ENCODE data around the gene ANO1.

ANO1 gene

DNA sequence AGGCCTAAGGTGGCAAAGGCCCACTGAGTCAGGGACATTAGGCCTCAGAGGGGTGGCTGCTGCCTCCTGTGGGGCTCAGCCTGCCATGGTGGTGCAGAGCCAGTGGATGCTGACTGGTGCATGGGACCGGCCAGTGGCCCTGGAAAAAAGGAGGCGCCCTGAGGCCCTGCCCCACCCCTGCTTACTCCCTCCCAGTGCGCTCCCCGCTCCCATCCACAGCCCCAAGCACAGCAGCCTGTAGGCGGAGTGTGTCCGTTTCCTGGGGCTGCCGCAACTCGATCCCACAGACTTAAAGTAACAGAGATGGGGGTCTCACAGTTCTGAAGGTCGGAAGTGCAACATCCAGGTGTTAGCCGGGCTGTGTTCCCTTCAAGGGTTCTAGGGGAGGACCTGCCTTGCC lies 86.6 kb downstream of the ANO1 start:
- DNase-seq (ENCODE audit: low read depth in 2 of 2): no peak

DNA sequence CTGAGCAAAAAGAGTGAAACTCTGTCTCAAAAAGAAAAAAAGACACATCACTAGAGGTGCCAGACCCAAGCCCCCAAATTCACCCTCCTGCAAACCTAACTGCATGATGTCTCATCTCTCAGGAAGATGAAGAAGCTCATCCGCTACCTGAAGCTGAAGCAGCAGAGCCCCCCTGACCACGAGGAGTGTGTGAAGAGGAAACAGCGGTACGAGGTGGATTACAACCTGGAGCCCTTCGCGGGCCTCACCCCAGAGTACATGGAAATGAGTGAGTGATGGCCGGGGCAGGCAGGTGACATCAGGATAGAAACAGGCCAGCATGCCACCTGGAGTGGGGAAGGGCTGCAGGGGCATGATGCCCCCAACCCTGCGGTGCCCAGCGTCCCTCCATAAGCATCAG lies 89.0 kb downstream of the ANO1 start:
- no peak for DNase-seq (ENCODE audit: low read depth in 2 of 2)

- no peak for DNase-seq (ENCODE audit: low read depth in 2 of 2)
Observed at GRCh38 chr11:70167723-70168404, 89.7 kb downstream of the ANO1 start.

DNA sequence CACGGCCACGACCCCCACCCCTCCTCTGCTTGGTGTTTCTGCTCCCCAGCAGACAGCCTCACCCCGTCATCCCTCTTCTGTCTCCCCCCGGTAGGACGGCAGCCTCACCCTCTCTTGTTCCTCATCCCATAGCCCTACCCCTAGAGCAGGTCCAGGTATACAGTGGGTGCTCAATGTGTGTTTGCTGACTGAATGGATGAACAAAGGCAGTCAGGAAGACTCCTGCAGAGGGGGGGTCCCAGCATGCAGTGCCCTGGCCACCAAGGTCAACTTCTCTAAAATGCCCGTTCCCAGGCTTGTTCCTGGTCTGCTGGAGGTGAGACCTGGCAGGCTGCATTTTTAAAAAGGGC lies 90.3 kb downstream of the ANO1 start:
- no peak for DNase-seq (ENCODE audit: low read depth in 2 of 2)

DNA sequence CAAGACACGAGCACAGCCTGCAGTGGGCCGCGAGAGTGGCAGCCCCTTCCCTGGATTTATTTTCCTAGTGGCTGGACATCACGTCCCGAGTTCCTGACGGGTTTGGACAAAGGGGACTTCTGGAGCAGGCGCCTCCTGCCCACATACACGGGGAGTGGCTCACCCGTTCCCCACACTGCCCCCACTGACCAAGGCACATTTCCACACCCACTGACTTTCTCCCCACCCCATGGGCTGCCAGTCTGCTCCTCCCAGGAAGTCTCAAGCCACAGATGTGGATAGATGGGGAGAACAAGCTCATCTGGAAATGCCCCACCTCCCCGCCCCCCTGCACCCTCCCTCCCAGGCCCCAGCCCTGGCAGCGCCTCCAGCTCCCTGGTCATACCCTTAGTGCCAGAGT lies 91.0 kb downstream of the ANO1 start:
- no peak for DNase-seq (ENCODE audit: low read depth in 2 of 2)

DNA sequence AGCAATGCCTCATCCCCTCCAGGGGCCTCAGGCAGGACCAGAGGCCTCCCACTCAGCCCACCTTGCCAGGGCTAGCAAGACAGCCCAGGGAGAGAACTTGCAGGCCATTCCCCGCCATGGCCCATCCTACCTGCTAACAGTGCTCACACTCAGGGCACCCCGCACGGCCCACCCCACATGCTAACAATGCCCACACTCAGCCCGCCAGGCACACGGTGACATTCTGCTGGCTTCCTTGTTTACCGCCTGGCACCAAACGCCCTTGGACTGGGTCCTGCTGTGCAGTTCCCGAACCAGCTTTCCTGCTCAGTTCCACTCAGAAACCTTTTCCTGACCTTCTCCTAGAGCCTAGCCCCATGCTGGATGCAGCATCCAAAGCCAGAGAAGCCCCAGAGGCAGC lies 91.5 kb downstream of the ANO1 start:
- no peak for DNase-seq (ENCODE audit: low read depth in 2 of 2)

GRCh38 chr11:70170596-70171210 lies 92.6 kb downstream of the ANO1 start:
- no peak for DNase-seq (ENCODE audit: low read depth in 2 of 2)

GRCh38 chr11:70173018-70173417 lies 94.9 kb downstream of the ANO1 start:
- DNase-seq (ENCODE audit: low read depth in 2 of 2): no peak

DNA sequence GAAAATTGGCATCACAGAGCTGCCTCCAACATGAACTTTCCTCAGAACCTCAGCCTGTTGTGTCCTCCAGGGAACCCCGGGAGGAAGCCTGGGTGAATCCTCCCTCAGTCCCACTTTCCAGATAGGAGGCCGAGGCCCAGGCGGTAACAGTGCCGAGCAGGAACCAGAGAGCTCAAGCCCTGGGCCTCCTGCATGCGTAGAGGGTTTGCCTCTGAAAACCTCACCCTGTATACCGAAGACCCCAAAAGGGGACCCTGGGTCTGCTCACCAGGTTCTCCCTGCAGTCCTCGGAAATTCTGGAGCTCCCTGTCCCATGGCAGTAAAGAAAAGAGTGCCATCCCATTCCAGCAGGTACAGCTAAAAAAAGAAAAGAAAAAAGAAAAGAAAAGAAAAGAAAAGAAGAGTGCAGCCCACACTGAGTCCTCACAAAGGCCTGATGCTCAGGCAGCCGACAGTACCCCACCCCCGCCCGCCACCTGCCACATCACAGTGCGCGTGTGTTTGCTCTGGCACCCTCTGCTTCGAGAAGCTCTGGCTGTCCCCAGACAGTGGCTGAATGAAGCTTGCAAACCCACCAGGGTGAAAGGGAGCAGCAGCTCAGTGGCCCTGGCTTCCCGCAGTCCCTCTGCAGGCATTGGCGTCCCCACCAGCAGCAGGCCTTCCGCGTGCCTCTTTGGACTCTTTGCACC lies 96.6 kb downstream of the ANO1 start:
- DNase-seq (ENCODE audit: low read depth in 2 of 2): no peak

GRCh38 chr11:70175236-70175698 lies 97.2 kb downstream of the ANO1 start:
- no peak for DNase-seq (ENCODE audit: low read depth in 2 of 2)

- peak in 1 of 2 donors; percentile 8 for DNase-seq (ENCODE audit: low read depth in 2 of 2)
Observed at GRCh38 chr11:70176940-70177689, 99.0 kb downstream of the ANO1 start.

- no peak for DNase-seq (ENCODE audit: low read depth in 2 of 2)
Observed at GRCh38 chr11:70180906-70181305, 102.8 kb downstream of the ANO1 start.

GRCh38 chr11:70182266-70182665 lies 104.1 kb downstream of the ANO1 start:
- no peak for DNase-seq (ENCODE audit: low read depth in 2 of 2)

- no peak for DNase-seq (ENCODE audit: low read depth in 2 of 2)
Observed at GRCh38 chr11:70183032-70183431, 104.9 kb downstream of the ANO1 start.

DNA sequence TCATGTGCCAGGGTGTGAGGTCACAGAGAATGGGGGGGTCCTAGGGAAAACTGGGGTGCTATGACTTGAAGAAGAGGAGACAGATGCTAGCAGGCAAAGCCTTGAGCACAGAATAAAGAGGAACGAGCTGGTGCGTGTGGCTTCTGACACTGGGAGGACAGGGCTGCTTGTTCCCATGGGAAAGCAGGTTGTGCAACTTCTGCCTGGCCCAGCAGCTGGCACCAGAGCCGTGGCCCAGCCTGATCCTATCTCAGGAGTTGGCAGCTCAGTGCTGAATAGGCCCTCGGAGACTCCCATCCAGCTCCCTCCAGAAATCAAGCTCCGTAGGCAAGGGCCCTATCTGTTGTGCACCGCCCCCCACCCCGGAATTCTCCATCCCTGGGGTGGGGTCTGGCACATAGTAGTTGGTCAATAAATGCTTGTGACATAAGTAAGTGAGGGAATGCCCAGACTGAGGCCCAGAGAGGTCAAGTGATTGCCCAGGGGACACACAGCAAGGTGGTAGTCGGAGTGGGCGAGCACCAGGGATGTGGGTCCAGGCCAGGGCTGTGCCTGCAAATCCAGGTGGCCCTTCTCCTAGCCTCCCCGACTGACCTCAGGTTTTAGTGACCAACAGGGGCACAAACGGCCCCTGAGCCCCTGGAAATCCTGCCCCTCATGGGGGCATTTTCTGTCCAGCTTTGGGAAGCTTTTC lies 105.5 kb downstream of the ANO1 start:
- DNase-seq (ENCODE audit: low read depth in 2 of 2): no peak

- no peak for DNase-seq (ENCODE audit: low read depth in 2 of 2)
Observed at GRCh38 chr11:70184396-70184795, 106.3 kb downstream of the ANO1 start.

GRCh38 chr11:70185348-70186055 lies 107.4 kb downstream of the ANO1 start:
- no peak for DNase-seq (ENCODE audit: low read depth in 2 of 2)

- no peak for DNase-seq (ENCODE audit: low read depth in 2 of 2)
Observed at GRCh38 chr11:70186420-70186819, 108.3 kb downstream of the ANO1 start.

DNA sequence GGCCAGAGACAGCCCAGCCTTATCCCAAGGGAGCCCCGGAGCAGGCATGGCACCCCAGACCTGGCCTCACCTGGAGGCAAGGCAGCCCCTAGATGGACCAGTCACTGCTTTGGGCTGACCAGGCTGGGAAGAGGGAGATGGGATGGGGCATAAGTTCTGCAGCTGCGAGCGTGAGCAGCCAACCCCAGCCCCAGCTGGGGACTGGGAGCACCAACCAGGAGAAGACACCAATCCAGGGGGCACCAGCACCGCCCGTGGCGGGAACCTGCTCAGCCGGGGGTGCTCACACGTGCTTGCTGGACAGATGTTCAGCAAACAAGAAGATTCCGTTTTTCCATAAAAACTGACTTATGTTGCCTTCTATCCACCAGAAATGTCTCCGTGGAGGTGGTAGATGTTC lies 108.8 kb downstream of the ANO1 start:
- DNase-seq (ENCODE audit: low read depth in 2 of 2): no peak

GRCh38 chr11:70187771-70188170 lies 109.7 kb downstream of the ANO1 start:
- DNase-seq (ENCODE audit: low read depth in 2 of 2): no peak

DNA sequence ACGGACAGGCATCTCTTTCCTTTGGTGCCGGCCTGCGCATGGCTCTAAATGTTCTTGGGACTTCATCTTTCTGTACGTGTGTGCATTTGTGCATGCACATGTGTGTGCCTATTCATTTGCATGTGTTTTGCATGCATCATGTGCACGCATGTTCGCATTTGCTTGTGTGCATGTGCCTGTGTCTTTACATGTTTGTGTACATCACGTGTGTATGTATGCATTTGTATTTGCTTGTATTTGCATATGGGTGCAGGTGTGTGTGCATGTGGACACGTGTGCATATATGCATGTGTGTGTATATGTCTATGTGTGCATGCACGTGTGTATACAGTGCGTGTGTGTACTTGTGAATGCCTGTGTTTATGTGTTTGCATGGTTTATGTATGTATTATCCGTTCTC lies 111.5 kb downstream of the ANO1 start:
- no peak for DNase-seq (ENCODE audit: low read depth in 2 of 2)

Data from stimulated activated CD8-positive, alpha-beta memory T cell treated with anti-CD3 and anti-CD28 coated beads, Interleukin-2, amount 100 ng/mL, for 1 hour (primary cell).